AG20443 (cell line): ENCODE data around the gene KRTCAP2.

Experiments used
- DNase-seq: peaks from one replicate; pipeline ENCODE4 v3.0.0; 2012; ENCODE audit warnings: low spot score, mixed read lengths

The KRTCAP2 gene

GRCh38 chr1:155183775-155184221 is 10.7 kb upstream of the KRTCAP2 start:
- DNase-seq: no peak

- no peak for DNase-seq
Measured at GRCh38 chr1:155182052-155182550, 9.0 kb upstream of the KRTCAP2 start.

- DNase-seq: no peak
Measured at GRCh38 chr1:155181371-155182051, 8.4 kb upstream of the KRTCAP2 start.

GRCh38 chr1:155179112-155180031 is 6.3 kb upstream of the KRTCAP2 start:
- no peak for DNase-seq

GRCh38 chr1:155178441-155179111 is 5.5 kb upstream of the KRTCAP2 start:
- DNase-seq: no peak

- no peak for DNase-seq
Measured at GRCh38 chr1:155177918-155178281, 4.8 kb upstream of the KRTCAP2 start.

GRCh38 chr1:155177192-155177917 is 4.3 kb upstream of the KRTCAP2 start:
- DNase-seq: no peak

GRCh38 chr1:155176544-155177071 is 3.5 kb upstream of the KRTCAP2 start:
- DNase-seq: peak; percentile 93

- DNase-seq: no peak
Measured at GRCh38 chr1:155175927-155176371, 2.8 kb upstream of the KRTCAP2 start.

- no peak for DNase-seq
Measured at GRCh38 chr1:155175281-155175926, 2.3 kb upstream of the KRTCAP2 start.

- peak; percentile 55 for DNase-seq
Measured at GRCh38 chr1:155174324-155175280, 1.5 kb upstream of the KRTCAP2 start.

- peak; percentile 80 for DNase-seq
Measured at GRCh38 chr1:155173478-155174323, 597 bp upstream of the KRTCAP2 start, which contains the start of gene TRIM46. Gene TRIM46, plus strand, starts transcription at chr1:155173849. Its CDS starts 118 bp downstream, at chr1:155173967.

GRCh38 chr1:155171836-155172731 is 1.0 kb downstream of the KRTCAP2 start:
- no peak for DNase-seq

- DNase-seq: no peak
Measured at GRCh38 chr1:155170806-155171205, 2.3 kb downstream of the KRTCAP2 start.

GRCh38 chr1:155170101-155170785 is 2.9 kb downstream of the KRTCAP2 start:
- DNase-seq: no peak

- no peak for DNase-seq
Measured at GRCh38 chr1:155169541-155169940, 3.6 kb downstream of the KRTCAP2 start.
